H1 (cell line): Measurements from ENCODE around the gene SLC4A11. TPM values are rescaled to one million over a fixed set of nuclear protein-coding genes. Genes with fewer than 3 reads are reported as not detected.
A peak's percentile ranks its signal among the peaks of the same experiment; 100 is the strongest.

Experiments
- CTCF ChIA-PET: fragments of 300-600 bp; sonication (Branson Sonifier 250); formaldehyde crosslinking; loops from one replicate; lab custom pipeline; 2021; ENCODE audit not compliant: partially characterized antibody; lab: Charles Lee
- POLR2A ChIA-PET: fragments of 300-600 bp; sonication (Branson Sonifier 250); formaldehyde crosslinking; loops from one replicate; lab custom pipeline; 2021; ENCODE audit warnings: inconsistent platforms; ENCODE audit not compliant: partially characterized antibody; lab: Charles Lee
- DNase-seq, 2 experiments: peaks; one replicate each; pipeline versions ENCODE4 v3.0.0 to v3.0.0-alpha.2; 2010 to 2022; ENCODE audit warnings: low spot score in 2 of 2, low read depth in 1 of 2, mixed read lengths in 1 of 2
- FAIRE-seq: peaks from 2 replicates; lab custom pipeline; 2011; peaks lifted over from hg19 to GRCh38; lab: Jason Lieb, UNC
- H2AFZ ChIP-seq: 2 replicates; pipeline ENCODE4 v1.8.1; 2012; ENCODE audit warnings: low read length, inconsistent platforms
- H2AK5ac ChIP-seq: 2 replicates; pipeline ENCODE4 v1.6.1; 2013; ENCODE audit warnings: low read depth, low read length
- H2BK120ac ChIP-seq: replicated peaks from 2 replicates; pipeline ENCODE3; 2013; ENCODE audit warnings: low read depth, low read length, inconsistent platforms
- H2BK12ac ChIP-seq: 2 replicates; pipeline ENCODE4 v1.6.1; 2013; ENCODE audit warnings: low read depth, low read length
- H2BK15ac ChIP-seq: 2 replicates; pipeline ENCODE4 v1.6.1; 2013; ENCODE audit warnings: low read length
- H2BK20ac ChIP-seq: 2 replicates; pipeline ENCODE4 v1.6.1; 2013; ENCODE audit warnings: low read length
- H2BK5ac ChIP-seq: 2 replicates; pipeline ENCODE4 v1.6.1; 2013; ENCODE audit warnings: low read depth, low read length
- H3K14ac ChIP-seq: 2 replicates; pipeline ENCODE4 v1.6.1; 2013; ENCODE audit warnings: inconsistent platforms; ENCODE audit not compliant: insufficient read length
- H3K18ac ChIP-seq: 2 replicates; pipeline ENCODE4 v1.6.1; 2013; ENCODE audit warnings: low read length; ENCODE audit errors: extremely low read depth
- H3K23ac ChIP-seq: 2 replicates; pipeline ENCODE4 v1.6.1; 2013; ENCODE audit warnings: inconsistent platforms; ENCODE audit not compliant: insufficient read length
- H3K23me2 ChIP-seq: 2 replicates; pipeline ENCODE4 v1.6.1; 2013; ENCODE audit warnings: low read depth, low read length
- H3K27ac ChIP-seq: 2 replicates; pipeline ENCODE4 v1.6.1; 2011; ENCODE audit warnings: low read depth, low read length, inconsistent platforms
- H3K27me3 ChIP-seq, 4 experiments: replicated peaks in 1 of 4; 1 replicate in 1 of 4; 2 replicates in 3 of 4; pipeline versions ENCODE4 v1.6.1 to v1.8.1; 2011 to 2013; ENCODE audit warnings: low read length in 3 of 4, mild to moderate bottlenecking in 3 of 4, inconsistent platforms in 2 of 4, mixed read lengths in 2 of 4, moderate library complexity in 1 of 4; ENCODE audit not compliant: control insufficient read depth in 3 of 4, insufficient read depth in 3 of 4; ENCODE audit errors: extremely low read depth in 1 of 4
- H3K36me3 ChIP-seq, 4 experiments: 2 replicates each; pipeline versions ENCODE4 v1.6.1 to v1.8.1; 2011 to 2013; ENCODE audit warnings: mild to moderate bottlenecking in 4 of 4, low read length in 3 of 4, moderate library complexity in 2 of 4, control low read depth in 1 of 4, inconsistent platforms in 1 of 4; ENCODE audit not compliant: insufficient read depth in 4 of 4, control insufficient read depth in 2 of 4
- H3K4ac ChIP-seq: replicated peaks from 2 replicates; pipeline ENCODE3; 2013; ENCODE audit warnings: low read length, low read depth, mixed read lengths, inconsistent platforms; ENCODE audit not compliant: insufficient read length
- H3K4me1 ChIP-seq, 4 experiments: replicated peaks in 1 of 4; 1 replicate in 1 of 4; 2 replicates in 3 of 4; pipeline versions ENCODE4 v1.6.1 to v1.8.1; 2011 to 2013; ENCODE audit warnings: low read length in 3 of 4, inconsistent platforms in 2 of 4, mixed read lengths in 1 of 4; ENCODE audit not compliant: insufficient read depth in 4 of 4, control insufficient read depth in 3 of 4
- H3K4me2 ChIP-seq, 2 experiments: 2 replicates each; pipeline versions ENCODE4 v1.6.1 to v1.8.1; 2011 to 2013; ENCODE audit warnings: low read depth in 2 of 2, low read length in 2 of 2, control low read depth in 1 of 2, inconsistent platforms in 1 of 2, mild to moderate bottlenecking in 1 of 2; ENCODE audit not compliant: insufficient read depth in 1 of 2
- H3K4me3 ChIP-seq, 4 experiments: fragments of 200-600, 300-600 bp in 1 of 4; sonication (generic), shearing (Covaris generic), sonication (Bioruptor Twin) in 1 of 4; 2 replicates each; pipeline versions ENCODE4 v1.5.1 to v1.8.1; 2011 to 2016; ENCODE audit warnings: low read length in 4 of 4, low read depth in 3 of 4, control low read depth in 2 of 4, inconsistent platforms in 2 of 4, mild to moderate bottlenecking in 2 of 4, mixed read lengths in 1 of 4, moderate library complexity in 1 of 4; ENCODE audit not compliant: insufficient read depth in 2 of 4; ENCODE audit errors: extremely low read depth in 1 of 4
- H3K56ac ChIP-seq: replicated peaks from 2 replicates; pipeline ENCODE3; 2013; ENCODE audit warnings: low read depth, mild to moderate bottlenecking, mixed read lengths, low read length, inconsistent platforms; ENCODE audit not compliant: insufficient read length
- H3K79me1 ChIP-seq: 2 replicates; pipeline ENCODE4 v1.6.1; 2013; ENCODE audit warnings: low read depth, low read length, control low read depth
- H3K79me2 ChIP-seq, 2 experiments: 2 replicates each; pipeline versions ENCODE4 v1.6.1 to v1.8.1; 2012 to 2013; ENCODE audit warnings: low read length in 2 of 2, mild to moderate bottlenecking in 2 of 2, inconsistent platforms in 1 of 2; ENCODE audit not compliant: insufficient read depth in 2 of 2, control insufficient read depth in 1 of 2
- H3K9ac ChIP-seq, 4 experiments: replicated peaks in 1 of 4; 1 replicate in 1 of 4; 2 replicates in 3 of 4; pipeline versions ENCODE4 v1.6.1 to v1.8.1; 2011 to 2013; ENCODE audit warnings: low read depth in 3 of 4, low read length in 3 of 4, control low read depth in 2 of 4, mild to moderate bottlenecking in 2 of 4, moderate library complexity in 2 of 4, inconsistent platforms in 1 of 4; ENCODE audit errors: extremely low read depth in 1 of 4
- H3K9me3 ChIP-seq, 2 experiments: 2 replicates each; pipeline versions ENCODE4 v1.6.1 to v1.8.1; 2012 to 2013; ENCODE audit warnings: mild to moderate bottlenecking in 2 of 2, moderate library complexity in 2 of 2, control low read depth in 1 of 2, inconsistent platforms in 1 of 2, low read depth in 1 of 2, low read length in 1 of 2, mixed read lengths in 1 of 2; ENCODE audit not compliant: insufficient read depth in 2 of 2
- H4K20me1 ChIP-seq, 2 experiments: replicated peaks in 1 of 2; 2 replicates each; pipeline versions ENCODE3 to v1.8.1; 2011 to 2013; ENCODE audit warnings: inconsistent platforms in 2 of 2, low read length in 2 of 2, mild to moderate bottlenecking in 1 of 2; ENCODE audit not compliant: insufficient read depth in 2 of 2, control insufficient read depth in 1 of 2
- H4K5ac ChIP-seq: 2 replicates; pipeline ENCODE4 v1.6.1; 2013; ENCODE audit warnings: low read length, low read depth, mixed read lengths, inconsistent platforms; ENCODE audit not compliant: insufficient read length
- H4K8ac ChIP-seq: 2 replicates; pipeline ENCODE4 v1.8.0; 2013; ENCODE audit warnings: mild to moderate bottlenecking, moderate library complexity, low read length, inconsistent platforms; ENCODE audit not compliant: insufficient read depth; ENCODE audit errors: extremely low read depth
- H4K91ac ChIP-seq: replicated peaks from 2 replicates; pipeline ENCODE3; 2013; ENCODE audit warnings: low read length, mixed read lengths, inconsistent platforms; ENCODE audit not compliant: insufficient read length
- HDAC6 ChIP-seq: IDR thresholded peaks from one replicate; pipeline ENCODE4 v1.7.1; 2012; ENCODE audit warnings: low read depth, mild to moderate bottlenecking, inconsistent platforms, low read length, moderate library complexity
- POLR2AphosphoS5 ChIP-seq: IDR thresholded peaks from 2 replicates; pipeline ENCODE4 v1.6.1; 2011; ENCODE audit warnings: low read depth, low read length
- SRF ChIP-seq: IDR thresholded peaks from 2 replicates; pipeline ENCODE4 v1.6.1; 2011; ENCODE audit warnings: mild to moderate bottlenecking, low read depth, low read length, moderate library complexity
- WGBS, 2 experiments: shearing (Covaris generic) in 1 of 2; methylation state at CpG; one replicate each; pipeline versions ENCODE4 v1.1.6 to v1.1.7; 2013 to 2015; ENCODE audit warnings: low lambda C conversion rate in 2 of 2, mixed read lengths in 2 of 2, inconsistent platforms in 1 of 2, low coverage in 1 of 2, missing lambda C conversion rate in 1 of 2; ENCODE audit not compliant: insufficient replicate concordance in 2 of 2, insufficient coverage in 1 of 2, insufficient read length in 1 of 2; ENCODE audit errors: extremely low coverage in 1 of 2, missing lambda C conversion rate in 1 of 2; 5-methylcytosine and 5-hydroxymethylcytosine counted together
- polyA plus RNA-seq, 7 experiments: library from polyadenylated mRNA; depleted of rRNA in 3 of 7; stranded (reverse) in 5 of 7; unstranded in 2 of 7; fragments of >200 nt in 5 of 7; fragments of 200-250 nt in 2 of 7; gene quantifications; 1 replicate in 5 of 7; 2 replicates in 1 of 7; 4 replicates in 1 of 7; pipeline versions ENCODE4 v1.2.1 to v1.2.3, GENCODE V29; 2011 to 2013; ENCODE audit warnings: missing spikeins in 2 of 7, mixed read lengths in 2 of 7
- total RNA-seq: library from RNA; stranded (reverse); fragmentation: NEBNext Ultra II Directional; extraction: Animal tissue kit (Norgen Biotek cat#: 25700); gene quantifications from 2 replicates; pipeline ENCODE4 v1.2.1, GENCODE V29; 2021

SLC4A11 gene
- total and polyA plus RNA-seq, 2 of the 8 experiments (the other 6 are each of a cell fraction or from before 2014, with no cell fraction given), result 11.9 to 32.3 TPM

- Histone ChIP-seq H2BK12ac (no peak overlapping the region), H4K8ac (no peak overlapping the region), H4K20me1 (peaks cover 6 to 9% of the 10 kb centered on the region in 2 experiments), H2AK5ac (no peak overlapping the region), H3K27ac (no peak overlapping the region), H3K9ac (no peak overlapping the region), H3K4ac (no peak overlapping the region), H4K5ac (no peak overlapping the region), H3K36me3 (peaks cover 20 to 59% (median 40%) of the 10 kb centered on the region in 4 experiments), H3K4me3 (no peak overlapping the region), H2BK15ac (no peak overlapping the region), H3K79me1 (no peaks in the 10 kb centered on the region), H3K27me3 (no peaks in the 10 kb centered on the region), H3K23me2 (no peaks in the 10 kb centered on the region), H3K14ac (no peak overlapping the region), H3K18ac (no peak overlapping the region), H4K91ac (no peak overlapping the region), H3K79me2 (no peaks in the 10 kb centered on the region), H2BK5ac (no peak overlapping the region), H3K23ac (no peak overlapping the region), H2BK120ac (no peak overlapping the region), H3K4me2 (no peak overlapping the region), H3K56ac (no peak overlapping the region), H2BK20ac (no peak overlapping the region), H3K9me3 (no peaks in the 10 kb centered on the region), H3K4me1 (no peaks in the 10 kb centered on the region), H2AFZ (no peak overlapping the region)
- DNase-seq (no peak), FAIRE-seq (no peak)
- ChIA-PET POLR2A (interaction anchor here (0.8 to 2.1 kb wide), 6 partner anchors 9 to 23 kb away, joined by 3 to 6 read pairs (median 4); partner anchors contain the start of gene LZTS3), CTCF (interaction anchor here (1.5 kb wide), 1 partner anchor 85 kb away, joined by 5 read pairs; no protein-coding TSS in a partner anchor)
- 93% methylated on average over 13 of the region's 14 CpGs; no CpG with 5 or more reads in 1 of the 2 experiments for WGBS, 2 experiments
- TF ChIP-seq HDAC6 (no peak), POLR2AphosphoS5 (peak; percentile 33; the same call in 1 of the 2 replicates), SRF (no peak)
These were observed 48.3 kb downstream of the SLC4A11 start for GRCh38 chr20:3190681-3191111.
